Bladder microvascular endothelial cell (primary cell): ENCODE results near the gene MOB4. TPM values are rescaled to one million over a fixed set of nuclear protein-coding genes. Genes with fewer than 3 reads are reported as not detected.

Source experiments
- total RNA-seq: library from RNA; depleted of rRNA; stranded (reverse); fragments of >200 nt; gene quantifications from 2 replicates; pipeline ENCODE4 v1.2.3, GENCODE V29; 2014

The MOB4 gene
- total RNA-seq = 19.3 and 34.2 TPM in 2 replicates

DNA sequence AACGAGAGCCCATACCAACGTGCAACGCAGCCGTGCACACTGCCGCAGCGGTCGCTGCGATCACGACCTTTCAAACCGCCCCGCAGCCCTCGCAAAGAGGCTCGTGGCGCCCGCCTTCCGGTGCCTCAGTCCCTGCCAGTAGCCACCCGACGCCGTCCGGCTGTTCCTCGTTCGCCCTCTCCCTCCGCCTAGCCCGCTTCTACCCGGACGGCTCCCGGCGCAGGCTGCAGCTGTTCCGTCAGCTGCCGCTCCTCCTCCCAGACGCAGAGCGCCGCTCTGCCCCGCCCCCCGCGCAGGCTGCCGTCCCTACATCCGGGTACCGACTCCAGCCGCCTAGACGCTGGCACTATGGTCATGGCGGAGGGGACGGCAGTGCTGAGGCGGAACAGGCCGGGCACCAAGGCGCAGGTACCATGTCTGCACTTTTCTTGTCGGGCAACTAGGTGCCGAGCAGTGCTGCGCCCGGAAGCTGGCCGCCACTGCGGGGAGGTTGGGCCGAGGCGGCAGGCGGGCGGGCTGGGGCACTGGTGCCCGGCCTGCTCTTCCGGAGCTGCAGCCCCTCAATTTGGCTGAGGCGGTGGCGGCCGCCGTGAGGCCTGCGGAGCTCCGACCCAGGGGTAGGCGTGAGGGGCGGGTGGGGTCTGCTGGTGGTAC is at the start of gene MOB4:
Gene MOB4 (plus strand): TSS at position 328 of the 654 bp plus-strand sequence. CDS start 21 bp downstream, at position 349.

DNA sequence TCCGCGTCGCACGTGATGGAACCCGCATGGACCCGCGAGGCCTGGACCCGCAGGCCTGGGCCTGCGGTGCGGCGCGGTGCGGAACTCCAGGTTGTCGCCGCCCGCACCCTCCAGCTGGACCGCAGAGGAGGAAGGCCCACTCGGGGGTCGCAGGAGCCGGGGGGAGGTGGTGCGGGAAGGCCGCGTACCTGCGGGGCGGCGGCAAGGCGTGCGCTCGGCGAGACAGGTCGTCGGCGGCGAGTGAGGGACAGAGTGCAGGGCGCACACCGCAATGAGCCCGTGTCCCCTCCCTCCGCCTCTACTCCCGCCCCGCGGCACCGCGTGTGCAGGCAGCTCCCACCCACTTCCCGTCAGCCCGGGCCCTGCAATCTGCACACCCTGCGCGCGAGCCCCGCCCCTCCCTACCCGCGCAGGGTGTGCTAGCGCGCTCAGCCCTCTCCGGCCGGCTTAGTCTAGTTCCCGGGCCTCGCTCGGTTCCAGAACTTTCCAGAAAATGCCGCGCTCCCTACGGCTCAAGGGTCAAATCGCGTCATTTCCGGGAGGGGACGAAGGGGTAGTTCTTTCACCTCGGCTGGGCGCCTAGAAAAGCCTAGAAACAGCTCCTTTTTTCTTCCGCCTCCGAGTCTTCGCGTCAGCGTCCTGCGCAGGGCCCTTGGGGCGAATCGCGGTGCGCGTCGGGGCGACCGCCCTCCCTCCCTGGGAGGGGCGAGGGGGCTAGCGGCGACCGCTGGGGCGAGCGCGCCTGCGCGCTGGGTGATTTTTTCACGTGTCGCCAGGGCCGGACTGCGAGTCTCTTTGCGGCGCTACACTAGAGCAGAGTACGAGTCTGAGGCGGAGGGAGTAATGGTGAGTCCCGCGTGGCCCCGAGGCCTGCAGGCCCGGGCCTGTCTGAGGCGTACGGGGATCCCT is 16.0 kb upstream of the MOB4 start, which contains the start of the genes HSPD1 and HSPE1:
Gene HSPD1 (minus strand): TSS at position 247 of the 909 bp plus-strand sequence. CDS start 992 bp downstream, outside the sequence.
Gene HSPE1 (plus strand): TSS at position 786 of the 909 bp plus-strand sequence. CDS start 58 bp downstream, at position 844.

Other genes with a start within 250 kb of the MOB4 start
- gene ANKRD44, start 205.3 kb upstream of the MOB4 start, total RNA-seq = 3.6 and 5.7 TPM in 2 replicates
- gene SF3B1, start 81.0 kb upstream of the MOB4 start, total RNA-seq = 121 and 233 TPM in 2 replicates
- gene COQ10B, start 62.5 kb upstream of the MOB4 start, total RNA-seq = 18.3 and 27.3 TPM in 2 replicates
- gene HSPD1, start 16.2 kb upstream of the MOB4 start, total RNA-seq = 126 and 196 TPM in 2 replicates
- gene HSPE1, start 15.7 kb upstream of the MOB4 start, total RNA-seq = 71.2 and 79.2 TPM in 2 replicates
- gene RFTN2, start 159.5 kb downstream of the MOB4 start, total RNA-seq = 7.8 and 14.2 TPM in 2 replicates
- 2.9 and 9.2 TPM in 2 replicates for gene MARS2, start 189.3 kb downstream of the MOB4 start, total RNA-seq